Sigmoid colon (tissue), 7 donors: ENCODE measurements around the gene ATOH8. TPM values are rescaled to one million over a fixed set of nuclear protein-coding genes. Genes with fewer than 3 reads are reported as not detected.

Source experiments
- DNase-seq: peaks from one replicate; pipeline ENCODE4 v3.0.0-alpha.2; 2019
- H3K27ac ChIP-seq, 4 donors: fragments of 200-600 bp; sonication (generic); one replicate each; pipeline ENCODE4 v1.5.1; 2016 to 2019; ENCODE audit warnings: mild to moderate bottlenecking in 1 of 4
- H3K27me3 ChIP-seq, 3 donors: fragments of 200-600 bp; sonication (generic); one replicate each; pipeline ENCODE4 v1.5.1; 2019; ENCODE audit warnings: mild to moderate bottlenecking in 1 of 3
- H3K36me3 ChIP-seq, 4 donors: fragments of 200-600 bp; sonication (generic); one replicate each; pipeline ENCODE4 v1.5.1; 2016 to 2019
- H3K4me1 ChIP-seq, 4 donors: fragments of 200-600 bp; sonication (generic); one replicate each; pipeline ENCODE4 v1.5.1; 2017 to 2019
- H3K4me3 ChIP-seq, 4 donors: fragments of 200-600 bp; sonication (generic); one replicate each; pipeline ENCODE4 v1.5.1; 2017 to 2019; ENCODE audit warnings: mild to moderate bottlenecking in 2 of 4, moderate library complexity in 1 of 4
- H3K9me3 ChIP-seq, 4 donors: fragments of 200-600 bp in 3 of 4; sonication (generic) in 3 of 4; one replicate each; pipeline versions ENCODE4 v1.5.1 to v1.6.1; 2013 to 2019
- EP300 ChIP-seq, 4 donors: sonication (generic); formaldehyde crosslinking; IDR thresholded peaks; one replicate each; pipeline ENCODE4 v1.6.1; 2017; ENCODE audit warnings: antibody characterized with exemption in 4 of 4
- POLR2A ChIP-seq, 2 donors: fragments of 450-650 bp; IDR thresholded peaks; one replicate each; pipeline ENCODE4 v1.6.1; 2016; ENCODE audit warnings: antibody characterized with exemption in 2 of 2, mild to moderate bottlenecking in 2 of 2, moderate library complexity in 2 of 2
- POLR2AphosphoS5 ChIP-seq, 4 donors: sonication (generic); formaldehyde crosslinking; IDR thresholded peaks; one replicate each; pipeline ENCODE4 v1.6.1; 2017; ENCODE audit warnings: antibody characterized with exemption in 4 of 4
- whole genome bisulfite sequencing, 2 donors: extraction: QIAGEN DNeasy Blood & Tissue Kit; methylation state at CpG; one replicate each; pipeline ENCODE4 v1.1.7; 2013; 5-methylcytosine and 5-hydroxymethylcytosine counted together
- intact Hi-C: fragments of 100-400 bp; cut with DNase I; formaldehyde crosslinking; loops from one replicate; pipeline ENCODE4 v1.15.1; 2023
- polyA plus RNA-seq, 3 donors: library from polyadenylated mRNA; stranded (reverse); fragments of 200-250 nt; gene quantifications; one replicate each; pipeline ENCODE4 v1.2.3, GENCODE V29; 2013
- total RNA-seq, 4 donors: library from RNA; depleted of rRNA; stranded (reverse); fragments of >200 nt; gene quantifications; one replicate each; pipeline ENCODE4 v1.1.0, GENCODE V29; 2016
- TF ChIP-seq, protein P1 (sequence below), 4 experiments: fragments of 450-650 bp in 3 of 4; fragments of 200-600 bp in 1 of 4; IDR thresholded peaks; one replicate each; pipeline ENCODE4 v1.5.1; 2016 to 2019; ENCODE audit warnings: antibody characterized with exemption in 4 of 4, mild to moderate bottlenecking in 3 of 4, moderate library complexity in 2 of 4
- donor health status: healthy with polysubstance abuse.
- donor health status: Bipolar disorder and iron deficiency.
- donor health status: healthy.

ATOH8 gene
- total and polyA plus RNA-seq, 7 donors, result 1.6 to 20.6 (median 12.4) TPM

DNA sequence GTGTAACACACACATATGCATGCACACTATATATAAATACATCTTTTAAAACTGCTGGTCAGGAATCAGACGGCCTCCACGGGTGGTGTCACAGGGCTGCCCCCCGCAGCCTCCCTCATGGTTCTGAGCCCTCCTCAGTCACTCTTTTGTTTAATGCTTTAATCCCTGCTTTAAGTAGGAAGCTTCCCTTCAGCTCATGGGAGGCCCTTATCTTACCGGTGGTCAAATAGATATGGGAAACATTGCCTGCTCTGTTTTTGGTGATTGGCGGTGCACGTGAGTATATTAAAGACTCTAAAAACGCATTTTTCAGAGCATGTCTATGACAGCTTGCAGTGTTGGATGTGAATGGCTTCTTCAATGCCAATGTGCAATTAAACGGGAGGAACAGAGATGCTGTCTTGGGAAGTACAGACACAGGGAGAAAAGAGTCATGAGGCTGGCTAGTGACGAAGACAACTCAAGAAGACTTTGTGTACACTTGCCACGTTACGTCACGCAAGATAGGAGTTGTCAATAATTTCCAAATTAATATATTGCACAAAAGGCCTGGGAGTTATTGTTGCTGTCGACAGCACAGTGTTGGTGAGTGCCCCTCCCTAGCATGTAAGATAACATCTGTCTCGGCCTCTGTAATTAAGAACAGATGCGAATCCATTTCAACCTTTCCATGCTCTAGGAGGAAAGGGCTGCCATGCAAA lies 36.3 kb upstream of the ATOH8 start:
- Histone ChIP-seq H3K9me3 (no peaks in the 10 kb centered on the region), H3K4me3 (no peak overlapping the region), H3K36me3 (no peaks in the 10 kb centered on the region), H3K27me3 (no peaks in the 10 kb centered on the region), H3K27ac (no peak overlapping the region), H3K4me1 (peaks cover 0 to 14% (median 3%) of the 10 kb centered on the region in 4 donors)
- WGBS, 2 donors, result 86% methylated on average over 15 of the region's 15 CpGs
- no peak for TF ChIP-seq EP300 (IDR thresholded peaks at IDR 0.05)
- no peak for TF ChIP-seq POLR2A (IDR thresholded peaks at IDR 0.05)
- TF ChIP-seq, protein P1, sequence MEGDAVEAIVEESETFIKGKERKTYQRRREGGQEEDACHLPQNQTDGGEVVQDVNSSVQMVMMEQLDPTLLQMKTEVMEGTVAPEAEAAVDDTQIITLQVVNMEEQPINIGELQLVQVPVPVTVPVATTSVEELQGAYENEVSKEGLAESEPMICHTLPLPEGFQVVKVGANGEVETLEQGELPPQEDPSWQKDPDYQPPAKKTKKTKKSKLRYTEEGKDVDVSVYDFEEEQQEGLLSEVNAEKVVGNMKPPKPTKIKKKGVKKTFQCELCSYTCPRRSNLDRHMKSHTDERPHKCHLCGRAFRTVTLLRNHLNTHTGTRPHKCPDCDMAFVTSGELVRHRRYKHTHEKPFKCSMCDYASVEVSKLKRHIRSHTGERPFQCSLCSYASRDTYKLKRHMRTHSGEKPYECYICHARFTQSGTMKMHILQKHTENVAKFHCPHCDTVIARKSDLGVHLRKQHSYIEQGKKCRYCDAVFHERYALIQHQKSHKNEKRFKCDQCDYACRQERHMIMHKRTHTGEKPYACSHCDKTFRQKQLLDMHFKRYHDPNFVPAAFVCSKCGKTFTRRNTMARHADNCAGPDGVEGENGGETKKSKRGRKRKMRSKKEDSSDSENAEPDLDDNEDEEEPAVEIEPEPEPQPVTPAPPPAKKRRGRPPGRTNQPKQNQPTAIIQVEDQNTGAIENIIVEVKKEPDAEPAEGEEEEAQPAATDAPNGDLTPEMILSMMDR (IDR thresholded peaks at IDR 0.05), result no peak
- TF ChIP-seq POLR2AphosphoS5 (IDR thresholded peaks at IDR 0.05), result no peak
- intact Hi-C loops, result no loop called here
- no peak for DNase-seq

DNA sequence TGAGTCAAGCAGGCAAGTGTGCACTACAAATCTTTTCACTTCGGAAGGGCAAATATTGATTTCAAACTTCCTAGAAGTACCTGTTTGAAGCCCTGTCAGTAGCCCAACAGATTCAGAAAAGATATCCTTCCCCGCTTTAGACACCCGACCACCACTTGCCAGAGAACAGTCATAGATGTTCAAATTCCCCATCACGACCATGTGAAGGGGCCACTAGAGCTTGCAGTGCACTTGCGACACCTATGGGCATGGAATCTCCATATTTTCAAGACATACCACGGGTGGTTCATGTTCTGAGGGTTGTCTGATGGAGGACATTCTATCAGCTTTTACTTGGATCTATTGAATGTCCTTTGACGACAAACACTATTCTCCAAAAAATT lies 35.8 kb upstream of the ATOH8 start:
- TF ChIP-seq POLR2AphosphoS5 (IDR thresholded peaks at IDR 0.05) (no peak), POLR2A (IDR thresholded peaks at IDR 0.05) (no peak), EP300 (IDR thresholded peaks at IDR 0.05) (no peak)
- TF ChIP-seq, protein P1 (IDR thresholded peaks at IDR 0.05), result no peak
- WGBS, 2 donors, result 84 to 88% methylated on average over 7 of the region's 7 CpGs
- intact Hi-C loops, result no loop called here

DNA sequence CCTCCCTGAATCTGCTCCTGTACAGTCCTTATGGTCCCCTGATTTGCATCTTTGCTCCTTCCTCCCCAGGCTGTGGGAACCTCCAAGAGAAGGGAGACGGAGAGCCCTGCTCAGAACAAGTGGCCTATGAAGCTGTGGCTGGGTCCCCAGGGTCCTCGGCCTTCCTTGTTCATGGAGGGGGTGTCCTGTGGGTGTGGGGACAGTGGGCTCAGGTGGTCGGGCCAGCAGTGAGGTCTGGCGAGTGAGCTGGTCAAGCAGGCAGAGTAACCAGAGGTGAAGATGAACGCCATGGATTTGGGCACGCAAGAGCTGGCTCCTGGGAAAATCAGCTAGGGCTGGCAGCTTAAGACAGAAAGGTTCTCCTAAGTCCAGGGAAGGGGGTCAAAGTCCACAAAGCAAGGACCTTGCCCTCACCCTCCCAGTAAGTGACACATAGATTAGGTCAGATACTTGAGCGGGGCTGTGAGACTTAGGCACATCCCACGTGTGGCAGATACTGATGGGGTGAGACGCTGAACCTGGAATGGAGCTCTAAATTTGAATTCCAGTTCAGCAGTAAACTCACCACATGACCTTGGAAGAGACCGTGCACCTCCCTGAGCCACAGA lies 34.8 kb upstream of the ATOH8 start:
- Histone ChIP-seq H3K27me3 (no peaks in the 10 kb centered on the region), H3K9me3 (no peaks in the 10 kb centered on the region), H3K4me3 (no peak overlapping the region), H3K36me3 (no peaks in the 10 kb centered on the region), H3K4me1 (peaks cover 0 to 8% (median 3%) of the 10 kb centered on the region in 4 donors), H3K27ac (no peak overlapping the region)
- intact Hi-C loops, result no loop called here
- no peak for DNase-seq
- WGBS, 2 donors, result 81 to 90% methylated on average over 10 of the region's 10 CpGs
- no peak for TF ChIP-seq EP300 (IDR thresholded peaks at IDR 0.05)

More for the DNA sequence above, 35.8 kb upstream of the ATOH8 start:
- H3K4me1 ChIP-seq, result peaks cover 0 to 10% (median 3%) of the 10 kb centered on the region in 4 donors
- H3K27me3 ChIP-seq, result no peaks in the 10 kb centered on the region
- no peak overlapping the region for H3K27ac ChIP-seq
- no peak for DNase-seq
- no peak overlapping the region for H3K4me3 ChIP-seq
- H3K9me3 ChIP-seq, result no peaks in the 10 kb centered on the region
- H3K36me3 ChIP-seq, result no peaks in the 10 kb centered on the region

DNA sequence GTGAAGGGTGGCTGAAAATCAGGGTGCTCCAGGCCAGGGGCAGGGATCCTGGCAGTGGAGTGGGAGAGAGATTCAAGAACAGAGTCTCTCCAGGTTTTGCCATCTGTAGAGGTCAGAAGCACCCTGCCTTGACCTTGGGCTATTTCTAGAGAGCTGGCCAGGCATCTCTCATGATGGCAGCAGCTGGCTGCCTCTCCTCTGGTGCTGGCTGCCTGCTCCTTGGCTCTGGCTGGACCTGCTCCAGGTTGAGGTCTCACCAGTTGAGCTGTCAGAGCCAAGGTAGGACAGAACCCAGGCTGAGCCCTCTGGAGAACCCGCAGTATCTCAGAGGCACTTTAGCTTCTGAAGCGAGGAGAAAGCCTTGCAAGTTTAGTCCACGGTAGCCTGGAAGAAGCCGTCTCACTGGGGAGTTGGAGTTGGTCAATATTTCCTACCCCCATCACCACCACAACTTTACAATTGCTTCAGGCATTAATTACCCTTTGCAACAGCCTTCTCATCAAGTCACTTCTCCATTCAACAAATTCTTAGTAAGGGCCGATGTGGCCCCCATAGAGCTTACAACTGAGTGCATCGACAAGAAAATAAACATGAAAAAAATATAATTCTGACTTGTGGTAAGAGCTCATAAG lies 34.1 kb upstream of the ATOH8 start:
- intact Hi-C loops, result loop anchor here (10.0 kb wide), 1 partner anchor 365 kb away; no protein-coding TSS in a partner anchor
- H3K27me3 ChIP-seq, result no peaks in the 10 kb centered on the region

More for the DNA sequence above, 34.1 kb upstream of the ATOH8 start:
- no peak overlapping the region for H3K4me3 ChIP-seq
- 87 to 90% methylated on average over 6 of the region's 6 CpGs for WGBS, 2 donors
- H3K36me3 ChIP-seq, result no peaks in the 10 kb centered on the region
- H3K9me3 ChIP-seq, result no peaks in the 10 kb centered on the region
- TF ChIP-seq EP300 (IDR thresholded peaks at IDR 0.05) (no peak), POLR2AphosphoS5 (IDR thresholded peaks at IDR 0.05) (peak in 2 of 4 donors; percentile 8 to 43), POLR2A (IDR thresholded peaks at IDR 0.05) (no peak)
- TF ChIP-seq, protein P1 (IDR thresholded peaks at IDR 0.05), result no peak
- no peak overlapping the region for H3K27ac ChIP-seq
- DNase-seq, result no peak
- H3K4me1 ChIP-seq, result peaks cover 0 to 8% (median 3%) of the 10 kb centered on the region in 4 donors
